HL-60 (cell line): ENCODE measurements around the gene RHBDL3.

ENCODE experiments used
- POLR2AphosphoS5 ChIP-seq: IDR thresholded peaks from 2 replicates; pipeline ENCODE4 v1.6.1; 2012; ENCODE audit warnings: low read depth
- TF ChIP-seq, protein P1 (sequence below): IDR thresholded peaks from one replicate; pipeline ENCODE4 v1.5.1; 2011; ENCODE audit warnings: low read length, control low read depth, inconsistent platforms; ENCODE audit not compliant: insufficient read depth

GRCh38 chr17:32279891-32280716 lies 14.5 kb downstream of the RHBDL3 start:
- TF ChIP-seq, protein P1, sequence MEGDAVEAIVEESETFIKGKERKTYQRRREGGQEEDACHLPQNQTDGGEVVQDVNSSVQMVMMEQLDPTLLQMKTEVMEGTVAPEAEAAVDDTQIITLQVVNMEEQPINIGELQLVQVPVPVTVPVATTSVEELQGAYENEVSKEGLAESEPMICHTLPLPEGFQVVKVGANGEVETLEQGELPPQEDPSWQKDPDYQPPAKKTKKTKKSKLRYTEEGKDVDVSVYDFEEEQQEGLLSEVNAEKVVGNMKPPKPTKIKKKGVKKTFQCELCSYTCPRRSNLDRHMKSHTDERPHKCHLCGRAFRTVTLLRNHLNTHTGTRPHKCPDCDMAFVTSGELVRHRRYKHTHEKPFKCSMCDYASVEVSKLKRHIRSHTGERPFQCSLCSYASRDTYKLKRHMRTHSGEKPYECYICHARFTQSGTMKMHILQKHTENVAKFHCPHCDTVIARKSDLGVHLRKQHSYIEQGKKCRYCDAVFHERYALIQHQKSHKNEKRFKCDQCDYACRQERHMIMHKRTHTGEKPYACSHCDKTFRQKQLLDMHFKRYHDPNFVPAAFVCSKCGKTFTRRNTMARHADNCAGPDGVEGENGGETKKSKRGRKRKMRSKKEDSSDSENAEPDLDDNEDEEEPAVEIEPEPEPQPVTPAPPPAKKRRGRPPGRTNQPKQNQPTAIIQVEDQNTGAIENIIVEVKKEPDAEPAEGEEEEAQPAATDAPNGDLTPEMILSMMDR, result no peak
- TF ChIP-seq POLR2AphosphoS5, result no peak
